ENCODE data around the gene MINDY4. TPM values are rescaled to one million over a fixed set of nuclear protein-coding genes. Genes with fewer than 3 reads are reported as not detected.

The MINDY4 gene
- total RNA-seq, 2 donors from 2014 or later: 8.1 to 31.9 TPM

GRCh38 chr7:30896036-30896435, 124.8 kb downstream of the MINDY4 start:
- Histone ChIP-seq H3K4me1 (replicated peaks) (no peaks in the 10 kb centered on the region), H3K27ac (no peak overlapping the region), H3K9me3 (no peaks in the 10 kb centered on the region), H3K27me3 (replicated peaks; ENCODE audit: insufficient read depth) (no peaks in the 10 kb centered on the region), H3K4me3 (no peak overlapping the region), H3K36me3 (no peaks in the 10 kb centered on the region)
- DNase-seq (ENCODE audit: low spot score): no peak
- 72% methylated on average over 9 of the region's 9 CpGs for WGBS
- intact Hi-C loops (cut with DNase I): no loop called here
- TF ChIP-seq POLR2A (IDR thresholded peaks at IDR 0.05) (no peak), POLR2AphosphoS5 (IDR thresholded peaks at IDR 0.05) (no peak), CTCF (IDR thresholded peaks at IDR 0.05) (no peak)

- H3K27me3 ChIP-seq (replicated peaks; ENCODE audit: insufficient read depth): no peaks in the 10 kb centered on the region
- H3K27ac ChIP-seq: no peak overlapping the region
- TF ChIP-seq POLR2AphosphoS5 (IDR thresholded peaks at IDR 0.05) (no peak), POLR2A (IDR thresholded peaks at IDR 0.05) (no peak), CTCF (IDR thresholded peaks at IDR 0.05) (no peak)
- no peaks in the 10 kb centered on the region for H3K36me3 ChIP-seq
- WGBS: 38% methylated on average over 13 of the region's 13 CpGs
- no peaks in the 10 kb centered on the region for H3K9me3 ChIP-seq
- intact Hi-C loops (cut with DNase I): no loop called here
- no peak for DNase-seq (ENCODE audit: low spot score)
- no peak overlapping the region for H3K4me3 ChIP-seq
- H3K4me1 ChIP-seq (replicated peaks): no peaks in the 10 kb centered on the region
Measured at GRCh38 chr7:30896783-30897637, 125.8 kb downstream of the MINDY4 start.

GRCh38 chr7:30897770-30898169, 126.6 kb downstream of the MINDY4 start:
- 88% methylated on average over 2 of the region's 2 CpGs for WGBS
- Histone ChIP-seq H3K27ac (no peak overlapping the region), H3K36me3 (no peaks in the 10 kb centered on the region), H3K27me3 (replicated peaks; ENCODE audit: insufficient read depth) (no peaks in the 10 kb centered on the region), H3K4me3 (no peak overlapping the region), H3K4me1 (replicated peaks) (no peaks in the 10 kb centered on the region), H3K9me3 (no peaks in the 10 kb centered on the region)
- TF ChIP-seq CTCF (IDR thresholded peaks at IDR 0.05) (no peak), POLR2A (IDR thresholded peaks at IDR 0.05) (no peak), POLR2AphosphoS5 (IDR thresholded peaks at IDR 0.05) (no peak)
- intact Hi-C loops (cut with DNase I): no loop called here
- no peak for DNase-seq (ENCODE audit: low spot score)

- no peaks in the 10 kb centered on the region for H3K36me3 ChIP-seq
- no peaks in the 10 kb centered on the region for H3K4me1 ChIP-seq (replicated peaks)
- no peak overlapping the region for H3K27ac ChIP-seq
- WGBS: 83% methylated on average over 12 of the region's 12 CpGs
- H3K27me3 ChIP-seq (replicated peaks; ENCODE audit: insufficient read depth): no peaks in the 10 kb centered on the region
- no peaks in the 10 kb centered on the region for H3K9me3 ChIP-seq
- TF ChIP-seq POLR2A (IDR thresholded peaks at IDR 0.05): no peak
- no peak for TF ChIP-seq CTCF (IDR thresholded peaks at IDR 0.05)
- TF ChIP-seq POLR2AphosphoS5 (IDR thresholded peaks at IDR 0.05): no peak
- no peak overlapping the region for H3K4me3 ChIP-seq
- intact Hi-C loops (cut with DNase I): no loop called here
- no peak for DNase-seq (ENCODE audit: low spot score)
Measured at GRCh38 chr7:30898411-30898810, 127.2 kb downstream of the MINDY4 start.

GRCh38 chr7:30899066-30899465, 127.8 kb downstream of the MINDY4 start:
- DNase-seq (ENCODE audit: low spot score): no peak
- intact Hi-C loops (cut with DNase I): no loop called here
- H3K36me3 ChIP-seq: no peaks in the 10 kb centered on the region
- no peaks in the 10 kb centered on the region for H3K9me3 ChIP-seq
- 95% methylated on average over 7 of the region's 7 CpGs for WGBS
- no peaks in the 10 kb centered on the region for H3K27me3 ChIP-seq (replicated peaks; ENCODE audit: insufficient read depth)
- H3K27ac ChIP-seq: no peak overlapping the region
- H3K4me1 ChIP-seq (replicated peaks): no peaks in the 10 kb centered on the region
- no peak overlapping the region for H3K4me3 ChIP-seq
- TF ChIP-seq POLR2AphosphoS5 (IDR thresholded peaks at IDR 0.05): no peak
- TF ChIP-seq POLR2A (IDR thresholded peaks at IDR 0.05): no peak
- no peak for TF ChIP-seq CTCF (IDR thresholded peaks at IDR 0.05)
